CD4-positive, alpha-beta T cell treated with Interferon alpha-2 for 1 hour (primary cell): Measurements from ENCODE around the gene LAPTM4A.
A peak's percentile ranks its signal among the peaks of the same experiment; 100 is the strongest.
"Not testable (repeated sequence)": the region's sequence is repeated elsewhere in the genome, so short reads cannot be mapped to it uniquely, and the experiment has no call there.

ENCODE experiments used
- DNase-seq, 2 donors: peaks; one replicate each; pipeline ENCODE4 v3.0.0-alpha.2; 2020 to 2022

The LAPTM4A gene

GRCh38 chr2:20074901-20075300 is 23.5 kb upstream of the LAPTM4A start:
- no peak for DNase-seq

- DNase-seq: not testable (repeated sequence)
Measured at GRCh38 chr2:20074046-20074648, 22.7 kb upstream of the LAPTM4A start.

GRCh38 chr2:20073460-20073859 is 22.0 kb upstream of the LAPTM4A start:
- DNase-seq: no peak

GRCh38 chr2:20072436-20073158 is 21.2 kb upstream of the LAPTM4A start:
- DNase-seq: no peak

GRCh38 chr2:20071397-20072383 is 20.3 kb upstream of the LAPTM4A start:
- no peak for DNase-seq

- DNase-seq: no peak
Measured at GRCh38 chr2:20069756-20070155, 18.3 kb upstream of the LAPTM4A start.

GRCh38 chr2:20067992-20068584 is 16.7 kb upstream of the LAPTM4A start:
- no peak for DNase-seq

GRCh38 chr2:20065885-20066602 is 14.6 kb upstream of the LAPTM4A start:
- DNase-seq: no peak

GRCh38 chr2:20064841-20065240 is 13.4 kb upstream of the LAPTM4A start:
- DNase-seq: no peak

- no peak for DNase-seq
Measured at GRCh38 chr2:20064421-20064820, 13.0 kb upstream of the LAPTM4A start.

GRCh38 chr2:20062615-20063545 is 11.5 kb upstream of the LAPTM4A start:
- DNase-seq: no peak

- DNase-seq: no peak
Measured at GRCh38 chr2:20061940-20062339, 10.5 kb upstream of the LAPTM4A start.

- no peak for DNase-seq
Measured at GRCh38 chr2:20061476-20061875, 10.0 kb upstream of the LAPTM4A start.

GRCh38 chr2:20060106-20060505 is 8.7 kb upstream of the LAPTM4A start:
- no peak for DNase-seq

- DNase-seq: no peak
Measured at GRCh38 chr2:20057268-20057667, 5.8 kb upstream of the LAPTM4A start.

GRCh38 chr2:20054931-20055330 is 3.5 kb upstream of the LAPTM4A start:
- DNase-seq: no peak

GRCh38 chr2:20054119-20054518 is 2.7 kb upstream of the LAPTM4A start:
- no peak for DNase-seq

- DNase-seq: no peak
Measured at GRCh38 chr2:20052861-20053281, 1.4 kb upstream of the LAPTM4A start.

- no peak for DNase-seq
Measured at GRCh38 chr2:20052229-20052851, 912 bp upstream of the LAPTM4A start.

GRCh38 chr2:20050646-20051531 is 539 bp downstream of the LAPTM4A start:
- DNase-seq: peak; percentile 16 to 37
